Epithelial cell of esophagus (primary cell): ENCODE data around the gene SIRT4.

Experiments
- DNase-seq: peaks from one replicate; pipeline ENCODE4 v3.0.0; 2010; ENCODE audit warnings: low read depth
- H3K4me3 ChIP-seq: 2 replicates; pipeline ENCODE4 v1.5.1; 2011; ENCODE audit warnings: mild to moderate bottlenecking, low read length, control low read depth
- TF ChIP-seq, protein P1 (sequence below): IDR thresholded peaks from 2 replicates; pipeline ENCODE4 v1.5.1; 2011; ENCODE audit warnings: low read depth, mild to moderate bottlenecking, low read length, control low read depth, inconsistent platforms; ENCODE audit not compliant: insufficient read depth; ENCODE audit errors: missing control alignments

SIRT4 gene

DNA sequence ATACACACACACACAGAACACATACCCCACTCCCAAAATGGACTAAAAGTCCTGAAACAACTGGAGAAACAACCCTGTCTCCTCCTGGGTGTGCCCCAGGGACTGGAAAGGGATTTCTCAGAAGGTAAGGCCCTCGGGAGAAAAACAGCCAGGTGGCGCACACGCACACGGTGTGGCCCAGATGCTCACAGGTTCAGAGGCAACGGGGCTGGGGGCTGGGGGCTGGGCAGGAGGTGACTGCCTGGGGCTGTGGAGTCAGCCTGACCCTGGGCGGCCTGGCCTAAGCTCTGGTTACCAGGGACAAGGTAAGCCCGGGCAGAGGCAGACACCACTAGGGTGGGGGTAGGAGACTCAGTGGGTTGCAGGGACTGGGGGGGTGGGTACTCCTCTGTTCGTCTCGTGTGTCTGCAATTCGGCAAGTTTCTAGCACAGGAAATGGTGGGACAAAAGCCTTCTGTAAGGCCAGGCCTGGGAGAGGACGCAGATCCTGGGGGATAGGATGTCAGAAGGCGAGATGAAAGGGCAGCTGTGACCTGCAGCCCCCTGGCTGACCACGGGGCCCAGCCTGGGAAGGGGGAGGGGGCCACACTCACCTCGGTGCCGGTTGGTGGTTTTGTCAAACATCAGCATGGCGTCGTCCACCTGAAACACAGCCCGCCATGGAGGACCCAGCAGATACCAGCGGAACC is 56.4 kb downstream of the SIRT4 start:
- TF ChIP-seq, protein P1, sequence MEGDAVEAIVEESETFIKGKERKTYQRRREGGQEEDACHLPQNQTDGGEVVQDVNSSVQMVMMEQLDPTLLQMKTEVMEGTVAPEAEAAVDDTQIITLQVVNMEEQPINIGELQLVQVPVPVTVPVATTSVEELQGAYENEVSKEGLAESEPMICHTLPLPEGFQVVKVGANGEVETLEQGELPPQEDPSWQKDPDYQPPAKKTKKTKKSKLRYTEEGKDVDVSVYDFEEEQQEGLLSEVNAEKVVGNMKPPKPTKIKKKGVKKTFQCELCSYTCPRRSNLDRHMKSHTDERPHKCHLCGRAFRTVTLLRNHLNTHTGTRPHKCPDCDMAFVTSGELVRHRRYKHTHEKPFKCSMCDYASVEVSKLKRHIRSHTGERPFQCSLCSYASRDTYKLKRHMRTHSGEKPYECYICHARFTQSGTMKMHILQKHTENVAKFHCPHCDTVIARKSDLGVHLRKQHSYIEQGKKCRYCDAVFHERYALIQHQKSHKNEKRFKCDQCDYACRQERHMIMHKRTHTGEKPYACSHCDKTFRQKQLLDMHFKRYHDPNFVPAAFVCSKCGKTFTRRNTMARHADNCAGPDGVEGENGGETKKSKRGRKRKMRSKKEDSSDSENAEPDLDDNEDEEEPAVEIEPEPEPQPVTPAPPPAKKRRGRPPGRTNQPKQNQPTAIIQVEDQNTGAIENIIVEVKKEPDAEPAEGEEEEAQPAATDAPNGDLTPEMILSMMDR = no peak
- no peak for DNase-seq
- H3K4me3 ChIP-seq = no peak overlapping the region

GRCh38 chr12:120359128-120359527 is 57.0 kb downstream of the SIRT4 start:
- TF ChIP-seq, protein P1 = no peak
- no peak overlapping the region for H3K4me3 ChIP-seq
- DNase-seq = no peak

DNA sequence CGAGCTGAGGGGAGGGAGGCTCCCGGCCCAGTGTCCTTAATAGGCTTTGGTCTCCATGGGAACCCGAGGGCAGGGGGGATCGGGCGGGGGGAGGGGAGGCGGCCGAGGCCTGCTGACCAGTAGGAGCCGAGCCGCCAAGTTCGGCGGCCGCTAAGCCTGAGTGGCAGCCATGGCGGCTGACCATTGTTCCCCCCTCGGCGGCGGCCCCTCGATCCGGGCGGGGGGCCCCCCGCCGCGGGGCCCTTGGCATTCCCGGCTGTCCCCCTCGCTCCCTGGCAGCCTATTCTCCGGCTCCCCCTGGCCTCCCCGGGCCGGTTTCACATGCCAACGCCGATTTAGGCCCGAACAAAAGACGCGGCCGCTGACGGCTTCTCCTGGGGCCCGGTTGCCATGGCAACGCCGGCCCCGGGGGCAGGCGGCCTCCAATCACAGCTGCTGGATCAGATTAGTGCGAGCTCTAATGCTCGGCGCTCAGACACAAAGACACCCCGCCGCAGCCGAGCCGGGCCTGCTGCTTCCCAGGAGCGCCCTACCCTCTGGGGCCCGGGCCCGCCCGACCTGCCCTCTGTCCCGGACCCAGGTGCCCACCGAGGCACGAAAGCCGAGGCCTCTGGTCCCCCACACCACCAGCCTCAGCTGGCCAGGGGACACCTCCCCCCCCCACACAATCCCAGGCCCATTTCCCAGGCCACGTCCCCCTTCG is 59.5 kb downstream of the SIRT4 start:
- TF ChIP-seq, protein P1 = no peak
- DNase-seq = peak; percentile 36
- no peak overlapping the region for H3K4me3 ChIP-seq
